Ascending aorta (tissue), 2 donors: Measurements from ENCODE around the gene CCDC187. TPM values are rescaled to one million over a fixed set of nuclear protein-coding genes. Genes with fewer than 3 reads are reported as not detected.

ENCODE experiments used
- DNase-seq, 2 donors: peaks; one replicate each; pipeline ENCODE4 v3.0.0-alpha.2; 2019; ENCODE audit warnings: low spot score in 2 of 2
- H3K27ac ChIP-seq, 2 donors: fragments of 200-600 bp; sonication (generic); one replicate each; pipeline ENCODE4 v1.5.1; 2016 to 2017; ENCODE audit warnings: mild to moderate bottlenecking in 1 of 2
- H3K27me3 ChIP-seq: fragments of 200-600 bp; sonication (generic); one replicate; pipeline ENCODE4 v1.5.1; 2017
- H3K36me3 ChIP-seq, 2 donors: fragments of 200-600 bp; sonication (generic); one replicate each; pipeline ENCODE4 v1.5.1; 2016
- H3K4me1 ChIP-seq, 2 donors: fragments of 200-600 bp; sonication (generic); one replicate each; pipeline ENCODE4 v1.5.1; 2016 to 2017; ENCODE audit warnings: mild to moderate bottlenecking in 1 of 2
- H3K4me3 ChIP-seq, 2 donors: fragments of 200-600 bp; sonication (generic); one replicate each; pipeline ENCODE4 v1.5.1; 2016 to 2017; ENCODE audit warnings: mild to moderate bottlenecking in 1 of 2
- H3K9me3 ChIP-seq, 2 donors: fragments of 200-600 bp; sonication (generic); one replicate each; pipeline ENCODE4 v1.5.1; 2016
- intact Hi-C: fragments of 100-400 bp; cut with DNase I; formaldehyde crosslinking; loops from one replicate; pipeline ENCODE4 v1.15.1; 2023
- total RNA-seq: library from RNA; depleted of rRNA; stranded (reverse); fragments of >200 nt; gene quantifications from one replicate; pipeline ENCODE4 v1.1.0, GENCODE V29; 2016
- TF ChIP-seq, protein P1 (sequence below), 3 experiments: fragments of 200-600 bp in 2 of 3; fragments of 450-650 bp in 1 of 3; sonication (generic) in 2 of 3; IDR thresholded peaks; one replicate each; pipeline ENCODE4 v1.5.1; 2016 to 2019; ENCODE audit warnings: antibody characterized with exemption in 3 of 3, mild to moderate bottlenecking in 1 of 3, moderate library complexity in 1 of 3

CCDC187 gene
- total RNA-seq, 1 donor from 2014 or later = under 0.01 TPM

DNA sequence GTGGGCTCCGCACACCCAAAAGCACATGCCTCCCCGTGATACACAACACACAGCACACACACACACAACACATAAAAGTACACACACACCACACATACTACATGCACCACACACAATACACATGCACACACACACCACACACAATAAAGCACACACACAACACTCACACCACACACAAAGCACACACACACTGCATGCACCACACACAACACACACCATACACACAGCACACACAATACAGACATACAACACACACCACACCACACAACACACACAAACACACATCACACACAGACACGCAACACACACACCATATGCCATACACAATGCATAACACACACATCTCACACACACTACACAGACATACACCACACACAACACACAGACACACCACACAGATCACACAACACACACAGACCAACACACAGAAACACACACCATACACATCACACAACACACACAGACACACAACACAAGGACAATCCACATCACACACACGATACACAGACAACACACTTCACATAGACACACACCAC lies 3.4 kb upstream of the CCDC187 start:
- intact Hi-C loops = no loop called here
- Histone ChIP-seq H3K4me3 (no peak overlapping the region), H3K27ac (no peak overlapping the region), H3K9me3 (no peaks in the 10 kb centered on the region), H3K4me1 (no peaks in the 10 kb centered on the region), H3K27me3 (peaks cover 4% of the 10 kb centered on the region), H3K36me3 (no peaks in the 10 kb centered on the region)
- TF ChIP-seq, protein P1, sequence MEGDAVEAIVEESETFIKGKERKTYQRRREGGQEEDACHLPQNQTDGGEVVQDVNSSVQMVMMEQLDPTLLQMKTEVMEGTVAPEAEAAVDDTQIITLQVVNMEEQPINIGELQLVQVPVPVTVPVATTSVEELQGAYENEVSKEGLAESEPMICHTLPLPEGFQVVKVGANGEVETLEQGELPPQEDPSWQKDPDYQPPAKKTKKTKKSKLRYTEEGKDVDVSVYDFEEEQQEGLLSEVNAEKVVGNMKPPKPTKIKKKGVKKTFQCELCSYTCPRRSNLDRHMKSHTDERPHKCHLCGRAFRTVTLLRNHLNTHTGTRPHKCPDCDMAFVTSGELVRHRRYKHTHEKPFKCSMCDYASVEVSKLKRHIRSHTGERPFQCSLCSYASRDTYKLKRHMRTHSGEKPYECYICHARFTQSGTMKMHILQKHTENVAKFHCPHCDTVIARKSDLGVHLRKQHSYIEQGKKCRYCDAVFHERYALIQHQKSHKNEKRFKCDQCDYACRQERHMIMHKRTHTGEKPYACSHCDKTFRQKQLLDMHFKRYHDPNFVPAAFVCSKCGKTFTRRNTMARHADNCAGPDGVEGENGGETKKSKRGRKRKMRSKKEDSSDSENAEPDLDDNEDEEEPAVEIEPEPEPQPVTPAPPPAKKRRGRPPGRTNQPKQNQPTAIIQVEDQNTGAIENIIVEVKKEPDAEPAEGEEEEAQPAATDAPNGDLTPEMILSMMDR (IDR thresholded peaks at IDR 0.05) = no peak
- DNase-seq = no peak

DNA sequence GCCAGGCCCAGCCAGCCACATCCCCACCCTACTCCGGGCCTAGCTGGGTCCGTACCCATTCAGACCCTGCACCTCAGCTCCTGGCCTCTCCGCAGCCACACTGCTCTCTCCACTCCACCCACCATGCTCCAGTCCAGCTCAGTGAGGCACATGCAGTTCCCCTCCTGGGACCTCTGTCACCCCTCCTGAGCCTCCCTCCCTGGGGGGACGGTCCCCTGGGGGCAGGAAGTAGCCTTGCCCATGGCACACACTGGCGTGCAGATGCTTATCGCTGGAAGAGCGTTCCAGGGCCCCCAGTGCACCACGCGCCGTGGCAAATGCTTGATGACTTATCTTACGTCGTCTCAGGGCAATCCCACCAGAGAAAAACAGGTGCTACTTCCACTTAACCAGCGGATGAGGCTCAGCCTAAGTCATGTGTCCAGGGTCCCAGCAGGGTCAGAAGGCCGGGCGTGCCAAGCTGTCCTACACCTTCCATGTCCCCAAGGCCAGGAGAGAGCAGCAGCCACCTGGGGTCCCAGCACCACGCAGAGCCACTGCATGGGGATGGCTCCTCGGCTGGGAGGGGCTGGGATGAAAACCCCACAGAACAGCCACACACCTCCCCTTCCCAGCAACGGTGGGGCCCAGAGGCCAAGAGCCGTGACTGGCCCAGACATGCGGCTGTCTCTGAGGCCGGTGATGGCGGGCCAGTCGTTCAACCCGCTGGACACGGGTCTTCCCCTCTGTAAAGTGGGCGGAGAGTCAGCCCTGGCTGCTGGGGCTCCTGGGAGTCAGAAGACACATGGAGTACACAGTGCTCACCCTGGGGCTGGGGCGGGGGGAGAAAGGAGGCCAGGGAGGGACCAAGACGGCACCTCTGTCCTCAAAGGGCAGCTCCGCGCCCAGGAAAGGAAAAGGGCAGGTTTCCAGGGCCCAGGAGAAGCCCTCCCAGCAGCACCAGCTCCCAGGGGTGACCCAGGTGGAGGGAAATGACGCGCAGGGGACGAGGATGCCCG lies 2.6 kb upstream of the CCDC187 start:
- no peaks in the 10 kb centered on the region for H3K36me3 ChIP-seq
- DNase-seq = no peak
- no peak overlapping the region for H3K4me3 ChIP-seq
- H3K27me3 ChIP-seq = peaks cover 4% of the 10 kb centered on the region
- TF ChIP-seq, protein P1 (IDR thresholded peaks at IDR 0.05) = no peak
- no peak overlapping the region for H3K27ac ChIP-seq
- H3K4me1 ChIP-seq = no peaks in the 10 kb centered on the region
- intact Hi-C loops = no loop called here
- no peaks in the 10 kb centered on the region for H3K9me3 ChIP-seq

DNA sequence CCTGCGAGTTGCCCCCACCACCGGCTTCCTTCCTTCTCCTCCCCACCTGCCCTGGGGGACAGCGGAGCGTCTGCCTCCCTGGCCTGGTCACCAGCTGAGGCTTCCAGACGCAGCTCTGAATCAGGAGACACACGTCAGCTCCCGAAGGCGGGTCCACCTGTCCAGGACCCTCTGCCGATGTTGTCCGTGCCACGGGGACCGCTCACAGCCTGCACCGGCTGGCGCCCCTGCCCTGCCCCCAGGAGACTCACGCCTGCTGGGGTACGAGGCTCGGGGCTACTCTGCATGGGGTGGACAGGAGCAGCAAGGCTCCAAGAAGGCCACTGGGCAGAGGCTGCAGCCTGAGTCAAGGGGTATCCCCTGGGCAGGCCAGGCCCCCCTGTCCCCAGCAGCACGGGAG lies 1.9 kb upstream of the CCDC187 start:
- Histone ChIP-seq H3K27me3 (peaks cover 2% of the 10 kb centered on the region), H3K27ac (no peak overlapping the region), H3K4me3 (no peak overlapping the region), H3K36me3 (no peaks in the 10 kb centered on the region), H3K4me1 (no peaks in the 10 kb centered on the region), H3K9me3 (no peaks in the 10 kb centered on the region)
- TF ChIP-seq, protein P1 (IDR thresholded peaks at IDR 0.05) = no peak
- intact Hi-C loops = no loop called here
- DNase-seq = no peak

DNA sequence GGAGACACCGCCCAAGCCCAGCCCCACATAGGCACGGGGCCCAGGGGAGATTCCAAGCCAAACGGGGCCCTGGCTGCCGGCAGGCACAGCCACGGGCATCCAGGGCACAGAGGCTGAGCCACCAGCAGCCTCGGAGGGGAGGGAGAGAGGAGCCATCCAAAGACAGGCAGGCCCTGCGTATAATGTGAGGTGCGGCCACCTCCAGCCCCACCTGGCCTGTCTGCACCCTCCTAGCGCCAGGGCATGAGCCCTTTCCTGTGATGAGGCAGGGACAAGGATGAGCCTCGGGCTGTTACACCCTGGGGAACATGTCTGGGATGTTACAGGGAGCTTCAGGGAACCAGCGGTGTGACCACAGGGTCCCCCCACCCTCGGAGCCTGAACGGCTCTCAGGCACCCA lies 1.1 kb upstream of the CCDC187 start:
- H3K4me1 ChIP-seq = no peaks in the 10 kb centered on the region
- no peaks in the 10 kb centered on the region for H3K9me3 ChIP-seq
- no peak overlapping the region for H3K4me3 ChIP-seq
- no peaks in the 10 kb centered on the region for H3K27me3 ChIP-seq
- no peak for DNase-seq
- intact Hi-C loops = no loop called here
- TF ChIP-seq, protein P1 (IDR thresholded peaks at IDR 0.05) = no peak
- H3K36me3 ChIP-seq = no peaks in the 10 kb centered on the region
- H3K27ac ChIP-seq = no peak overlapping the region

DNA sequence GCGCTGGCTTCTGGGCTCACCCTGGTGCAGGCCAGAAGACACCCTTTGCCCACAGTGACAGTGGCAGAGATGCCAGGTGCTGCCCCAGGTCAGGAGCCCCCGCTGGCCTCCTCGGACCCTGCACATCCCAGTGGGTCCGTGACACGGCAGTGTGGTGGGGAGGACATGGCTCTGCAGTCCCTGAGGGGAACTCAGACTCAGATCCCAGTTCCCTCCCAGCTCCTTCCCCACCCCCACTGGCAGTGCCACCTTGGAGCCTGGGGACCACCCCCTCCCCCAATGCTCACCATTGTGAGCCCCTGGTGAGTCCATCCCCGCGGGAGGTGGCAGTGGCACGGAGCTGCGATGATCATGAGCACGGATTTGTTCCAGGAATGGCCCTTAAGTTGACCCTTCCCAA lies 562 bp upstream of the CCDC187 start:
- no peak for DNase-seq
- Histone ChIP-seq H3K27ac (no peak overlapping the region), H3K4me1 (no peaks in the 10 kb centered on the region), H3K36me3 (no peaks in the 10 kb centered on the region), H3K4me3 (no peak overlapping the region), H3K27me3 (no peaks in the 10 kb centered on the region), H3K9me3 (no peaks in the 10 kb centered on the region)
- TF ChIP-seq, protein P1 (IDR thresholded peaks at IDR 0.05) = no peak
- intact Hi-C loops = no loop called here
